ENCODE data around the gene IL1RL1.
"Not testable (repeated sequence)": the region's sequence is repeated elsewhere in the genome, so short reads cannot be mapped to it uniquely, and the experiment has no call there.

IL1RL1 gene

GRCh38 chr2:102294802-102295489, 16.4 kb upstream of the IL1RL1 start:
- DNase-seq = no peak

DNA sequence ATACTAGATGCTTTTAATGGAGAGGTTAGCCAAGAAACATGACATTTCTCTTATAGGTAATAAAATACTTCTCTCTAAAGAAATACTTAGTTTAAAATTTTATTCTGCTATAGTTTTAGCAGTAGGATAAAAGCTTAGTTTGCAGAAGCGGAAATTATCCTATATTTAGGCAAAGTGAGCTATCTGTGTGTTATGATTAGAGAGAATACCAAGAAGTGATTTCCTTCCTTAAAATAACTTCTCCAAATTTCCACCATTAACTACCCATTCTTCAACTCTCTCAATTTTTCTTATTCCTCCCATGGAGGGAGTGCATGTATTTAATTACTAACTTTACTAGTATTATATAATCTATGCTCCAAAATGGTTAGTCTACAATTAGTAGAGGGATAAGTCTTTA, 15.8 kb upstream of the IL1RL1 start:
- no peak for DNase-seq

DNA sequence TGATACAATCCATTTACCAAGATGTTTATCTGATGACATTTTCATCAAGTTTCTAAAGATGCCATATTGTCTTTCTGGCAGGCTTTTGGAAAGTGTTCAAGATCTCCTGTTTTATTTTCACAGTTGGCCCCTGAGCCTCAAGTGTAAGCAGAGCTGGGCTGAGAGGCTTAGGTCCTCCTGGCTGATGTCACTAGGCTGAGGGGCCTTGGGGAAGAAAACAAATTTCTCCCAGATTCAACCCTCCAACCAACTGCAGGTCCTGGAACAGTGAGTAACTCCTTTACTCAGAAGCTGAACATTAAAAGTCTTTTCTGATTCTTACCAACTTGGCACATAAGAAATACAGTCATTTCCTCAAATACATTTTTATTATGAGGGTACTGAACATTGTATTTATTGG, 14.9 kb upstream of the IL1RL1 start:
- DNase-seq = no peak

- DNase-seq = no peak
Observed at GRCh38 chr2:102297891-102298290, 13.5 kb upstream of the IL1RL1 start.

DNA sequence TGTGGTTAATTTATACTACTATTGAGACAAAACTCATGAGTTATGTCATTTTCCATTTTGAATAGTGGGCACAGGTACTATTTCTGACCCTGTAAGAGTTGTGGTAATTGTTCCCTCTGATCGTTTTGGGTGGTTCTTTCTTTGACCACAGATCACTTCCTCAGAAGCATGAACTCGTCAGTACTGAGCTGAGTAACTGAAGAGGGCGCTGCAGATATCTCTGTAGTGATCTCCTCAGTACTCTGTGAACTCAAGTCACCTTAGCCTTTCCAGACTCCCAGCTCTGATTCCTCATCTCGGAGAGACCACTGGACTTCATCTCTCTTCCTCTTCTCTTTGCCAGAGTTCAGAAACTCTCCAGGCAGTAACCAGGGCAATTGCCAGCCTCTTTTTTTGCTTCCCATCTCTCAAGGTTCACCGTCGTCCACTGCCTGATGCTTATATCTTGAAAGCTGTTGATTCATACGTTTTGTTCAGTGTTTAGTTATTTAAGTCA, 9.4 kb upstream of the IL1RL1 start:
- peak; percentile 24 for DNase-seq

DNA sequence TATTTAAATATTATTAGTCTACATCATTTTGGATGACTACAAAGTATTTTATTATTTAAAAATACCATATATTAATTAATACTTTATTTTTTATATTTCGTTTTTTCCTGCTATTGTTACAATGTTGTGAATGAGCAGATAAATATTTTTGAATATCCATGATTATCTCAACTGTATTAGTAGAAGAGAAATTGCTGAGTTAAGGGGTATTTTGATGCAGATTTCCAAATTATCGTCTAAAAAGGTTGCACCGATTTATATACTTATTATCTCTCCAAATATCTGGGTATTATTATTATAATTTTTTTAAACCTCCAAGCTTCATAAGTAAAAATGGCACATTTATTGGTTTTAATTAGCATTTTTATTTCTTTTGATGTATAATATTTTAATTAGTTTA, 8.9 kb upstream of the IL1RL1 start:
- DNase-seq = no peak

- no peak for DNase-seq
Observed at GRCh38 chr2:102303589-102303988, 7.8 kb upstream of the IL1RL1 start.

DNA sequence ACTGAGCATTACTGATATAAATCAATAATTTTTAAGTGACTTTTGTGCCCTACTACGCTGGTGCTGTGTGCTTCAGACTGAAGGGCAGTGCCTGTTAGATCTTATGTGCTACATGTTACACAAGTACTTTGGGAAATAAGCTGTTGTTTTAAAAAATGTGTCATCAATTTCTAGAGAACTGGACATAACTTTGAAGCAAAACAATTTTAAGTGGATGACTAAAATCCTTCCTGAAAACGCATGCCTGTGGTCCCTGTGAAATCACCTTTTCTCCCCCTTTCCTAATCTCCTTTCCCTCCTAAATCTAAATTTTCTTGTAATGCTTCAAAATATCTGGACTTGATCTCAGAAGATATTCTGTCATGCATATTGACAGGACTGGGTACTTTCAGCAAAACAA, 7.1 kb upstream of the IL1RL1 start:
- DNase-seq = peak; percentile 44

DNA sequence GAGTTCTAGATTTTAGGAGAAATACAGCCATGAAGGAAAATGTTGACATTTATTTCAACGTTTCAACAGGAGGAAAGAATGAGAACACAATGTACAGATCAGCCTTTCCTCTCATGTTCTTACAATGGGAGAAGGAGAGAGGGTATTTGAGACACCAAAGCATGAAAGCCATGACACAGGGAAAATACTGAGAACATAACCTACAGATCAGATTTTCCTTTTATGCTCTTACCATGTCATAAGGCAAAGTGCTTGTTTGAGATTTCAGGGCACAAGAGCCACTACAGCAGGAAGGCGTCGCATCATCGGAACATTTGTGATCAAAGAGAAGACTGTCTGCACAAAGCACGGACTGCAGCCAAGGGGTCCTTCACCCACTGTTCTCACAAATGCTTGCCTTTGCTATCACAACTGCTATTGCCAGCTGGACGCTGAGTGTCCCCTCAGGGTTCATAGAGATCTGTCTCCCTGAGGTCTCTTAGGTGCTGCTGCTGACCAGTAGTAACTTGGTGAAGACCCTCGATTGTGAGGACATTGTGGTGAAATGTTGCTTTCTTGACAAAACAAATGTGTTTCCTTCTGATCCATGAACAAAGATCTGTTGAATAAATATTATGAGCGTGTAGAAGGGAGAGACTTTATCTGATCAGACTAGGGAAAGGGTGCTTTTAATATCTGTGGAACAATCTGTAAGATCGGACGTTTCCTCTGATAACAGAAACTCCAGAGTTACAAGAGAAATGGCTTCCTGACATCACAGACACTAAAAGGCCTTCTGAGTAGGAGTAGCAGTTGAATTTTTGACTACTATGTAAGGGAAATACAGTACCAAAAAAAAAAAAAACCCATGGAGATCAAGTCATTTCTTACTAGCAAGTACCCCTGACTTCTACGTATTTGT, 6.4 kb upstream of the IL1RL1 start:
- no peak for DNase-seq

GRCh38 chr2:102306125-102306524, 5.2 kb upstream of the IL1RL1 start:
- no peak for DNase-seq

GRCh38 chr2:102313025-102313424, 1.7 kb downstream of the IL1RL1 start:
- peak; percentile 60 for DNase-seq

GRCh38 chr2:102313471-102313870, 2.1 kb downstream of the IL1RL1 start:
- DNase-seq = no peak

DNA sequence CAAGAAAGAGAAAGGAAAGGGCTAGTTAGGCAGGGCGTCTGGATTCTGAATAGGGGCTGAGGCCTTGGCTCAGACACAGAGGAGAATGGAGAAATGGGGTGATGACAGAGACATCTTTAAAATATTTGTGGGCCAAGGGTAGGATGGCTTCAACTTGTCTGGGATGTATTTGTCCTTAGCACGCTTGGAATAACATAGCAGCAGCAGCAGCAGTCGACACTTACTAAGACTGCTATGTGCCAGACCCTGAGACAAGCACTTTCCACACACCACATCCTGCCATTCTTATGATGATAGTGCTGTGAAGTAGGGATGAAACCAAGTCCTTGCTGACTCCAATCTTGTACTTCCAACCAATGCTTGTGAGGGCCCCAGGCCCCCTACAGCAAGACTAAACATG, 2.6 kb downstream of the IL1RL1 start:
- peak; percentile 60 for DNase-seq

DNA sequence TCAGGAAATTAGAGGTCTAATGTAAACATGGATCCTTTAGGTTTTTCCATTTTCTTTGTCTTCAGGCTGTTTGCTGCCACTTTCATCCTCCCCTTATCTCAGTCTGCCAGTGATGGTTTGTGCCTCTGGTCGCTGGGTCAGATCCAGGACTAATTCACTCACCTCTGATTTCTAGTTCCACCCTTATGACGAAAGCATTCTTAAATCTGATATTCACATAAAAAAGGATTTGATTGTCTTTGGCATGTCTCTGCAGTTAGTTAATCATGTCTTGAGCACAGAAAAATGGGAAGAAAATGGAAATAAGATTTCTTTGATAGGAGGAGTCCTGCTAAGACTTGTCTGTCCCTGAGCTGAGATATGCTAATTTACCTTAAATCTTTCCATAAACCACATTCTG, 4.6 kb downstream of the IL1RL1 start:
- DNase-seq = no peak

GRCh38 chr2:102317715-102318114, 6.4 kb downstream of the IL1RL1 start:
- DNase-seq = no peak

- DNase-seq = no peak
Observed at GRCh38 chr2:102318437-102318836, 7.1 kb downstream of the IL1RL1 start.

DNA sequence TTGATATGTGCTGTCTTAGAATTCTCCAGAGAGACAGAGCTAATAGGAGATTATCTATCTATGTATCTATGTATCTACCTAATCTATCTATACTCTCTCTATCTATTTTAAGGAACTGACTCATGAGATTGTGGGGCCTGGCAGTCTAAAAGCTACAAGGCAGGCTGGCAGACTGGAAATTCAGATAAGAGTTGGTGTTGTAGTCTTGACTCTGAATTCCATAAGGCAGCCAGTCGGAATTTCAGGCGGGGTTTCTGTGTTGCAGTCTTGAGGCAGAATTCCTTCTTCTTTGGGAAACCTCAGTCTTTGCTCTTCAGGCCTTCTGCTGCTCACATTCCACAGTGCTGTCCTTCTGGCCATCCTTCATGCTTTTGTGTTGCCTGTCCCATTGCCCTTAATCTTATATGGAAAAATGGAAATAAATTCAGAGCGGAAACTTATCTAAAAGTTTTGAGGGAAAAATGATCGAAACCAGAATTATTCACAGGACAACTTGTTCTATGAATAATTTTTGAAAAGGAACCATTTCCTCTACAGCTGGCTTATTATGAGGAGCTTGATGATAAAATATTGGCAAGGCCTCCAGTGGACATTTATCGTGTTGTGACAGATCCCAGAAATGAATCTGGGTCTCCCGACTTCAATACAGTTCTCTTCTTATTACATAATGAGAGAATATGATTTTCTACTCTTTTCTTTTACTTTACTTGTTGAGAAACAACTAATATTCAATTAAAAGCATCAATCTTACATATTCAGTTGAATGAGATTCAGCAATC, 10.8 kb downstream of the IL1RL1 start:
- DNase-seq = peak; percentile 22

DNA sequence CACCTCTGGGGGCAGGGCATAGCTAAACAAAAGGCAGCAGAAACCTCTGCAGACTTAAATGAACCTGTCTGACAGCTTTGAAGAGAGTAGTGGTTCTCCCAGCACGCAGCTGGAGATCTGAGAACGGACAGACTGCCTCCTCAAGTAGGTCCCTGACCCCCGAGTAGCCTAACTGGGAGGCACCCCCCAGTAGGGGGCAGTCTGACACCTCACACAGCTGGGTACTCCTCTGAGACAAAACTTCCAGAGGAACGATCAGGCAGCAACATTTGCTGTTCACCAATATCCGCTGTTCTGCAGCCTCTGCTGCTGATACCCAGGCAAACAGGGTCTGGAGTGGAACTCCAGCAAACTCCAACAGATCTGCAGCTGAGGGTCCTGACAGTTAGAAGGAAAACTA, 13.6 kb downstream of the IL1RL1 start:
- DNase-seq = not testable (repeated sequence)

DNA sequence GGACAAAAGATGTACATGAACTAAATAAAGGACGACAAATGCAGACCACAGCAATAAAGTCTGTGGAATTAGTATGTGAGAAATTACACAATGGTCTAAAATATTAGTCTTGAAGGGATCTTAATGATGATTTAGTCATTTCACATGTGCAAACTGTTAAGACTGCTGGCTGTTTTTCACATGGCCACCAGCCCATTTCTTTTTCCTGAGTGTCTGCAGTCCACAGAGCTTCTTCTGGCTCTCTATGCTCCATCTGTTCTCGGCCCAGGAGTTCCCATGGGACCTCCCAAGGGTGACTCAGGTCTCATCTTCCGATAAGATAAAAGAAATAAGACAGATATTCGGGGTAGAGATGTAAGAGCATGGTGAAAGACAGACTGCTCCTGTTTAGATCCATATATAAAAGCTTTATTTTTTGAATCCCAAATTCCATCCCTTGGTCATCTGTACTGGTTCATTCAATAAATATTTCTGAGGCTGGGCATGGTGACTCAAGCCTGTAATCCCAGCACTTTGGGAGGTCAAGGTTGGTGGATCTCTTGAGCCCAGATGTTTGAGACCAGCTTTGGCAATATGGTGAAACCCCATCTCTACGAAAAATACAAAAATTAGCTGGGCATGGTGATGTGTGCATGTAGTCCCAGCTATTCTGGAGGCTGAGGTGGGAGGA, 20.1 kb downstream of the IL1RL1 start:
- peak; percentile 78 for DNase-seq

- peak; percentile 39 for DNase-seq
Observed at GRCh38 chr2:102334486-102334885, 23.1 kb downstream of the IL1RL1 start.

DNA sequence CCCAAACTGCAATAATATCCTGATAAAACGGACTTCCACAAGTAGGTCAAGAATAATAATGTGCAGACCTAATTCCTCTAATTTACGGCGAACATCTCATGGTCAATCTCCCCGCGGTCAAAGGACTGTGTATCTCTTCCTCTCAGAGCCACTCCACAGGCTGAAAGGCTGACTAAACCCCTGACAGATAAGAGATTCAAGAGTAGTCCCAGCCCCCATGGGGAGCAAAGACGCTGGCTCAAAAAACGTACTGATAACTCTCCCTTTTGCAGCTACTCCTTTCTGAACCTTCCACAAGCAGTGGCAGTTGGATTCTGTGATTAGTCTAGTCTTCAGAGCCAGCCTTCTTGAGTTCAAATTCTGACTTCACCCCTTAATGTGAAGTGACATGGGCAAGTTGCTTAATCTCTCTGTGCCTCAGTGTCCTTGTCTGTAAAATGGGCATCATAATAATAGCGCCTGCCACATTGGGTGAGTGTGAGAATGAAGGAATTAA, 24.6 kb downstream of the IL1RL1 start:
- no peak for DNase-seq

DNA sequence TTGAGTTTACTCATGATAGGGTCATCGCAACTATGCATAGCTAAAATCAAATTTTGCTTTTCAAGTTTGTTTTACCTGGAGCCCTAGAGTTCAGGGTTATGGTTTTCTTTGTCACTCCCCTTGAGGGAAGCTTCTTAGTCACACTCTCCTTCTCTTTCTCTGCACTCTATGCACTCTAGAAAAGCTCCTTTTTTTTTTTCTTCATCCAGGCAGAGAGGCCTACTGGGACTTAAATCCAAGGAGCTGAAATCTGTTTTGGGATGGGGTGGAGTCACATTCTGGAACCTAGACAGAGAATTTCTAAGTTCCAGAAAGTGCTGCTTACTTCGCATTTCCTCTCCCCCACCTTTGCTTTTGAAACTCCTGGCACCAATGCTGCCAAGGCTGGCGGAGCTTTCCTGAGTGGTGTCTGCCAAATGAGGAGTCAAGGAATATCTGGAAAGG, 25.2 kb downstream of the IL1RL1 start:
- DNase-seq = peak; percentile 9
